GM12801 (cell line): ENCODE results near the gene ERP44.

Source experiments
- CTCF ChIP-seq: IDR thresholded peaks from one replicate; pipeline ENCODE4 v1.5.1; 2011; ENCODE audit warnings: control low read depth; ENCODE audit not compliant: insufficient read length; ENCODE audit errors: extremely low read depth

ERP44 gene

GRCh38 chr9:100066539-100066938 lies 32.3 kb downstream of the ERP44 start:
- no peak for TF ChIP-seq CTCF

GRCh38 chr9:100064872-100065581 lies 33.8 kb downstream of the ERP44 start:
- TF ChIP-seq CTCF, result no peak

- TF ChIP-seq CTCF, result no peak
Observed at GRCh38 chr9:100063185-100063584, 35.6 kb downstream of the ERP44 start.

- no peak for TF ChIP-seq CTCF
Observed at GRCh38 chr9:100058699-100059579, 39.9 kb downstream of the ERP44 start.

- no peak for TF ChIP-seq CTCF
Observed at GRCh38 chr9:100057624-100058023, 41.2 kb downstream of the ERP44 start.

GRCh38 chr9:100056561-100056960 lies 42.2 kb downstream of the ERP44 start:
- TF ChIP-seq CTCF, result no peak

- no peak for TF ChIP-seq CTCF
Observed at GRCh38 chr9:100052375-100052774, 46.4 kb downstream of the ERP44 start.
